Fibroblast of skin of right biceps (primary cell): ENCODE results near the gene MAP1LC3B.

Experiments used
- DNase-seq: peaks from one replicate; pipeline ENCODE4 v3.0.0-alpha.2; 2013

The MAP1LC3B gene

DNA sequence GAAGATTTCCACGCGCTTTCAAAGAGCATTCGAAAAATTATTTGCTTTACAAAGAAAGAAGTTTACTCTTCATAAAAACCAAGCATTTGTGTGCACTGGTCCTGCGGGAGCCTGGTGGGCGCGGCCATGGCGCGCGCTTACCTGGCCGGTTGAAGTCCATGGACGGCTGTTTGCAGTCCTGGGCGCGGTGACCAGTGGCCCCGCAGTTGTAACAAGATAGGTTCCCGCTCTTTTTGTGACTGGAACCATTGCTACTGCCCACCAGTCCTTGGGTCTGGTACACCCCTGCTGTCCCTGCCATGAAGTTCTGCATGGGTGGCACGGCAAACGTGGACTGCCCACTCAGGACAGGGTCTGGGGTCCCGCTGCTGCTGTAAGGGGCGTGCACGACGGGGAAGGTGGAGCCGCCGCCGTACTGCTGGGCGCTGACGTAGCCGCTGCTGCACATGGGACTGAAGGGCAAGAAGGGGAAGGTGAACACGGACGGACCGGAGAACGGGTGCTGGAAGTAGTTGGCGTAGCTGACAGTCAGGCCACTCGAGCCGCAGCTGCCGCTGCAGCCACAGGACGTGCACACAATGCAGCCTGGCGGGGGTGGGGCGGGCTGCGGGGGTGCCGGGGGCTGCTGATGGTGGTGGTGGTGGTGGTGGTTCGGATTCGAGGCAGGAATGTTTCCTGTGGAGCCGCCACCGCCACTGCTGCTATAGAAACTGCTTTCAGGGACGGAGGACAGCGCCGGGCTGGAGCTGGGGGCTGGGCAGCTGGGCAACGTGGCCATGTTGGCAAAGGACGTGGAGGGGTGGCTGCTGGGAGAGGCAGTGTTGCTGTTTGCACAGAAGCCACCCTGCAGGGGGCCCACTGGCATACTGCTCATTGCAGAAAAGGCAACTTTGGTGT, 19.5 kb downstream of the MAP1LC3B start:
- no peak for DNase-seq

DNA sequence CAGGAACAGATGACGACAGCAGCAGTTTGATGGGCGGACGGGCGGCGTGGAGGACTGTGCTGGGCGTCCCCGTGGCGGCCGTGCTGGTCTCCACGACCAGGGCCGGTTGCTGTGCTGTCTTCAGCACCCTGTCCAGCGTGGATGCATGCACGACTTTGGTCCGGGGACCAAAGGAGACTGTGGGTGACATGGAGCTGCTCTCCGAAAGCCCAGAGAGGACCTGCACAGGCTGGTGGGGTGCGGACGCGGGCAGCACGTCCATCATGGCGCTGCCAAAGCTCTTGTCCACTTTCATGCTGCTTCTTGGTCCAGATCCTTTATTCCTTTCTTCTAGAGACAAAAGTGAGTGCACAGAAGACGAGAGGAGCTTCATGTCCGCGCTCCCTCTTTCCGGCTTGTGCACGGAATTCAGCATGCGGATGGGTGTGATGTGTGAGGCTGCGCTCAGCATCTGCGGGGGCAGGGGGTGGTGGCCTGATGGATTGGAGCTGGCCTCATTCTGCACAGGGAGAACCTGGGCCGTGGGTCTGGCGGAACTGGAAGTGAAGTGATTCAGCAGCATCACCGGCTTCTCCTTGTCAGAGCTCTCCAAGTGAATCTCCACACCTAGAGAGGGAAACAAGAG, 20.3 kb downstream of the MAP1LC3B start:
- no peak for DNase-seq

- no peak for DNase-seq
Measured at GRCh38 chr16:87412996-87413421, 20.9 kb downstream of the MAP1LC3B start.

DNA sequence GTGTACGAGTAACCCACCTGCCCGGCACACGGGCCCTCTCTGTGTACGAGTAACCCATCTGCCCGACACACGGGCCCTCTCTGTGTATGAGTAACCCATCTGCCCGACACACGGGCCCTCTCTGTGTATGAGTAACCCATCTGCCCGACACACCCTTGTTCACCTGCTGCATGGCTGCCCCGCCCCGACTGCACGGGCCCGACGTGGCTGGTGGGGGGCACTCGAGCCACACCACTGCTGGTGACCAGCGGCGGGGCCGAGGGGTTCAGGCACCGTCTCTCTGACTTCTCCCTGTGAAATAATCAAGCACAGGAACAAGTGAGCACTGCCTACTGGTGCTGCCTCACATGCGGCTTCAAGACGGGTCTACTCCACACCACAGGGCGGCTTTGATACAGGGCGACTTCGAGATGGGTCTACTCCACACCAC, 22.1 kb downstream of the MAP1LC3B start:
- no peak for DNase-seq

GRCh38 chr16:87415441-87415840, 23.3 kb downstream of the MAP1LC3B start:
- no peak for DNase-seq

DNA sequence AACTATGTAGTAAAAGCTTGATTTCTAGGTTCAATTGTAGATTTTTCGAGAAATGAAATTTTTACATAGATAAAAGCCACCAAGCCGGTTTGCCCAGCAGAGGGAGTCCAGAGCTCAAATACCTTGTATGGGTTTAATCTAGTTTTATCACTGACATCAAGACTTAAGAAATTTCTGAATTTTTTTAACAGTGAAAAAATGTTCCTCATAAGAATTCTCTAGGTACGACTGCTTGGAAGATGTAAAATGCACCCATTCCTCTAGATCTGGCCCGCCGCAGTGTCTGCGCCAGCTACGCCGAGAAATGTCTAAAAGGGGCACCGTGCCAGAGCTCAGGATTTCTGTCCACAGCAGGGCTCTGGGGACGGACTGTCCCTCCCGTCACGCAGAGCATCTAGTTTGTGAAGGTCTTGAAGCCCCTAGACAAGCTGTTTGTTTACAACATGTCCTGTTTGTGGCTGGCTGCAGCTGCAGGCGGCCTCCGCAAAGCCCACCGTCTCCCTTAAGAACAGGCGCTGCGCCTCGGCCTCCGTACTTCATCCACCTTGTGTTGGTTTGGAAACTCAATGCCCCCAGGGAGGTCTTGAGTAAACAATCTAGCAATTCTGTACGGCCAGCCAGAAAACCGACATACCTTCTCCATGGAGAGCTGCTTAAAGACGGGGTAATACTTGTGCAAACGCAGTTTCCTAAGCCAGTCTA, 24.8 kb downstream of the MAP1LC3B start:
- DNase-seq = peak; percentile 59

GRCh38 chr16:87417528-87417910, 25.4 kb downstream of the MAP1LC3B start:
- DNase-seq = no peak

GRCh38 chr16:87418216-87418615, 26.1 kb downstream of the MAP1LC3B start:
- no peak for DNase-seq

GRCh38 chr16:87418644-87419043, 26.5 kb downstream of the MAP1LC3B start:
- no peak for DNase-seq

DNA sequence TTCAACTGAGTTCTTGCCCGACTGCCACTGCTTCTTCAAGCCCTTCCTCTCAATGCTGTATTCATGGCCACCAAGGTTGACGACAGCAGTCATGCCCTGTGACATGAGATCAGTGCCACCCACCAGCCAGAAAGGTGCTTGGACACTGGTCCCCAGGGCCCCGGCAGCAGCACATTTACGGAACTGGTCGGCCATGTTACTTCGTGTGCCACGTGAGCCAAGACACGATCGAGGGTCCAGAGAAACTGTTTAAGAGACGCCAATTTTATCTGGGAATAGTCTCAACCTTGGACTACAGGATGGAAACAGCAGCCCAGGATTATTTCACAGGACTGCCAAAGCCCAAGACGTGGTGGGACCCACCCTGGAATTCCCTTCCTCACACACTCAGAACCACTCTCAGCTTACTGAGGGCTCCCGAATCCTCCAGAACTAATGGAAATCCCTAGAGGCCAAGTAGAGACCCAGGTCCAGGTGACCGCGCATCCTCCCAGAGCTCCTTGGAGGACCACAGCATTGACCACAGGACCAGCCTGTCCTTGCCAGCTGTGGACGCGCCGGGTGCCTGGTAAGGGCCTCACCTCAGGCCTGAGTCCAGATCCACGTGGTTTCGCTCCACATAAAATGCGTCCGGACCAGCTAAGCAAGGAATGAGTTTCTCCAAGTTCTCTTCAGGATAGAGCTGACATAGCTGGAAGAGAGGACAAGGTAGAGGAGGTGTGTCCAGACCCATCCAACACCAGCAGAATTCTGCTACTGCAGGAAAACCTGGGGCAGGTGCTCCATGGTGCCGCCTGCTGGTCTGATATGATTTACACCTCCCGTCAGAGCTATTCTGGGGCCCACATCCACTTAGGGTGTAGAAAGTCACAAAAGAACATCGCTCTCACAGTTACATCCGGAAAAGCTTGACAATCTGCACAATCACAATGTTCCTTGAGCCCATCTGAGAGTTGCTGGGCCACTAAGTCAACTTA, 28.2 kb downstream of the MAP1LC3B start:
- DNase-seq = no peak

DNA sequence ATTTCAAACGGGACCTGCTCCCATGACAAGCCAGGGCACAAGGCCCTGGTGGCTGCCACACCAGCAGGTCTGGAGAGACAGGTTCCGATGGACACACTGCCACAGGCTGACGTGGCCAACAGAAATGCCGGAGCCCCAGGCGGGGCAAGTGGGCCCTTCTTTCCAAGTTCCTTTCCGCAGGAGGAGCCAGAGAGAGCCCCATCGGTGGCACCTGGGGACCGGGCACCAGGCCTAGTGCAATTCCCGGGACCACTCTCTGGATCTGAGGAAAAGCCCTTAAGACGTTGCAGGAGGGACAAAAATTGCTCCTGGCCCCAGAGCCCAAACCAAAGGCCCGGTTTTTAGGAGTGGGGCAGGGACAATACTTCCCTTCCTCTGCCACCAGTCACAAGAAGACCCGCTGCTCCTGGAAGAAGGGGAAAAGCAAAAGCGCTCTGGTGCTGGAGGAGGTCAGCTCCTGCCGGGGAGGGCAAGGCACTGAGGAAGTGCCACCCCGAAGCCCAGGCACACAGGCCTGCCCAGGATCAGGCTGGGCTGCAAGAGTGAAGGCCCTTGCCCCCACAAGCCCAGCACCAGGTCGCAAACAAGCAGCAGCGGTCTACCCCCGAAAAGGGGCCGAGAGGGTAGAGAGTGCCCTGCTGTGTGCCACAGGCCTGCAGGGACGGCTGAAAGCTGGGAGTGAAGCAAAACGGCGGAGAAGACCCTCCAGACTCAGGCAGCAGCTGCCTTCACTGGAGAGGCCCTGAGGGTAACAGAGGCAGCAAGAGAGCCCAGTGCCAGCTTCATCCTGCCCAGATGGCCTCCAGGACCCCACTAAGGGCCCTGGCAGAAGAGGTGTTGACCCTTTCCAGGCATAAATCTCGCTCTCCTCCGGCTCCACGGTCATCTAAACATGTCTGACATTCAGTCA, 29.1 kb downstream of the MAP1LC3B start:
- DNase-seq = no peak

GRCh38 chr16:87422106-87422505, 30.0 kb downstream of the MAP1LC3B start:
- DNase-seq = no peak

- no peak for DNase-seq
Measured at GRCh38 chr16:87423429-87423828, 31.3 kb downstream of the MAP1LC3B start.

GRCh38 chr16:87424266-87424665, 32.1 kb downstream of the MAP1LC3B start:
- DNase-seq = no peak

DNA sequence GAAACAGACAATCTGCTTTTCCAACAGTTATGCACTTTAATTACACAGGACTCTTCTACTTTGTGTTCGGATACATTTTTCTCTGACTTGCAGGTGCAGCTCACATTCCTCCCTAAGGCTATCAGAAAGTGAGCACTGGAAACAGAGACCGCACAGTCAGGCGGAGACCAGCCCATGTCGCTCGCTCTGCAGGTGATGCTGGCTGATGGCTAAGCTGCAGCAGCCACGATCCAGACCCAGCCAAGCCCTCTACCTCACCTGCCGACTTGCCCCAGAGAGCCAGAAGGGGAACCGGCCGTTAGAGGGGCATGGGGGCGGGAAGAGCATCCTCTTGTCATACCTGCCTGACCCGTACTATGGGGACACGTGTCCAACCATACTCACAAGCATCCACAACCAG, 33.8 kb downstream of the MAP1LC3B start:
- DNase-seq = no peak

DNA sequence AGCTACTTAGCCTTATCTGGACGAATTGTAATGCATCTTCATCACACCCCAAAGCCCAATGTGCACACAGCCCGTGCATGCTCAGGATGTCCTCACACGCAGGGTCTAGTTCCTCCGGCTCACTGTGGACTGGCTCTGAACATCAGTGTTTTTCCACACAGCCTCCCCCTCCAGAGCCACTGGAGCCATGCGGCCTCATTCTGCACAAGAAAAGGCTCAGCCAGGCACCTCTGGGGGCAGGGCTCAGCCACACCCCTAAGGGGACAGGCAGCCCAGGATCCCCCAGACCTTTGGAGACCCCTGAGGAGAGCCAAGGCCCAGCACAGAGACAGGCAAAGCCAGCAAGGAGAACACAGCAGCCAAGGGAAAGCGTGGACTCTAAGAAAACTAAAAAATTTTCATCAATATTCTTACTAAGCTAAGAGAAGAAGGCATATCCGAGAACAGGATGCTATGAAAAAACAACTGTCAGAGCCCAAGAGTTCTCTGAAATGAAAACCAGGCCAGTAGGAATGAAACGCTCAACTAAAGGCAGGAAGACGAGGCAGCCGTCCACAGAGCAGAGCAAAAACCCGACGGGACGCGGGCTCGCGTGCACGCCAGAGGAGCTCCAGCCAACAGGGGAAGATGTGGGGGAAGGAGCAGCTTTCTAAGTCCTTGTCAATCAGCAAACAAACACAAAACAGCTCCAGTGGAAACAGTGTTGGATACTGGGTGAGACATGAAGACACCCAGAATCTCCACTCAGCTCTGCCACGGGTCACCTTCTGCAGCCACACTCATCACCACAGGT, 34.5 kb downstream of the MAP1LC3B start:
- DNase-seq = no peak

GRCh38 chr16:87431926-87432325, 39.8 kb downstream of the MAP1LC3B start:
- peak; percentile 82 for DNase-seq

- no peak for DNase-seq
Measured at GRCh38 chr16:87432330-87432915, 40.3 kb downstream of the MAP1LC3B start.

GRCh38 chr16:87434146-87434667, 42.1 kb downstream of the MAP1LC3B start:
- DNase-seq = peak; percentile 29
